HG03457 (cell line): ENCODE data around the gene MRPS15.
"Not testable (repeated sequence)": the region's sequence is repeated elsewhere in the genome, so short reads cannot be mapped to it uniquely, and the experiment has no call there.

ENCODE experiments used
- ATAC-seq: cut with Tn5 transposase; IDR thresholded peaks from one replicate; pipeline ENCODE4 v1.9.1; 2021; ENCODE audit warnings: moderate number of reproducible peaks; ENCODE audit not compliant: unreplicated experiment

Gene MRPS15

DNA sequence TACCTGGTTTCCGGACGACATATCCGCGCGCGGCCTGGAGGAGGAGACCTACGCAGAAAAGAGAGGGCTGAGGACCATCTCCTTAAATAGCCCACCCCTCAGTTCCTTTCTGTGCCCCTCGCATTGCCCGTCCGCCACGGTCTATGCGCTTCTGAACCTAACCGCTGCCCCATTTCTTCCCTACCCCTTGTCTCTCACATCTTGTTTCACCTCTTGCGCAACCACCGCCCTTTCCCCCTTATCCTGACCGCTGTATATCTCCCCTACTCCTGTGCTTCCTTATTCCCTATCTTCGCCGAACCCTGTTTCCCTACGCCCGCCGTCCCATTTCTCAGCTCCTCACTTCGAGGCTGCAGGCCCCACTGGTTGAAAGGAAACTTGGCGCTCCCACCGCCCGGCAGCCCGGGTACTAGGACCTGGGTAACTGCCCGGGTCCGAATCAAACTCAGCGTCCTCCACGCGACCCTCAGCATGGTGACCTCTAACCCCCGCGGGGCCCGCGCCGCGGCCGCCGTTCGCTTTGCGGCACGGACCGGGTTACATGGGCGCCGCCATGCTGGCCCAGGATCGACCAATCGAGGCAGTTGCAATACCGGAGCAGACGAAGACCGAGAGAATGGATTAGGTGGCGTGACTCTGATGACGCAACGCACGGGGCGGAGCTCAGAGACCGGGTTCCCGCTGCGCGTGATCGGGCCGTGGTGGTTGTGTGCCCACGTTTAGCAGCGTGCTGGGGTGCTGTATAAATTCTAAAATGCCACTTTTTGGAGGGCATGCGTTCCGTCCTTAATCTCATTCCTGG is at the start of gene MRPS15:
Gene MRPS15, minus strand, starts transcription at position 582 of the 802 bp plus-strand sequence. Its CDS starts 109 bp downstream, at position 473.
- peak; percentile 85 for ATAC-seq

DNA sequence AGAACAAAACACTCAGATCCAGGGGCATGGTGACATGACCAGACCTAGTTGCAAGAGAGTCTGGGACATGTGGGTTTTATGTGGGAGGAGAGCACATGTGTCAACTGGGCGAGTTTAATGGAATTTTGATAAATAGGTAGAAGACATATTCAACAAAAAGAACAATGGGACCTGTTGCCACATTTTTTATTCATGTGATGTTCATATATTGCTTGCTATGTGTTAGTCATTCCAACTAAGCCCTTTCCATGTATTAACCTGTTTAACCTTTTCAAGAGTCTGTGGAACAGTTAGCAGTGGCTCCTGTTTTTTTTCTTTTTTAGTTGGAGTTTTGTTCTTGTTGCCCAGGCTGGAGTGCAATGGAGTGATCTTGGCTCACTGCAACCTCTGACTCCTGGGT is 48.7 kb upstream of the MRPS15 start:
- ATAC-seq, result no peak

- ATAC-seq, result no peak
Observed at GRCh38 chr1:36511804-36512798, 47.9 kb upstream of the MRPS15 start.

DNA sequence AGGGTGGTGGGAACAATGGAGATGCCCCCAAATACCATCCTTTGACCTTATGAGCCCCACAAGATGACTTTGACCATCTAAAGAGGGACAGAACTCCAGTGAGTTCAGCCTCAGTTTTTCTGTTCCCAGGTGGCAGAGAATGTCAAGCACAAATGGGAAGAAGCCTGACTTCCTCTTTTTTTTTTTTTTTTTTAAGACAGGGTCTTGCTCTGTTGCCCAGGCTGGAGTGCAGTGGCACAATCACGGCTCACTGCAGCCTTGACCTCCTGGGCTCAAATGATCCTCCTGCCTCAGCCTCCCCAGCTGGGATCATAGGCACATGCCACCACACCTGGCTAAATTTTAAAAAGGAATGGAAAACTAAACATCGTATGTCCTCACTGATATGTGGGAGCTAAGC is 47.0 kb upstream of the MRPS15 start:
- ATAC-seq, result not testable (repeated sequence)

- ATAC-seq, result no peak
Observed at GRCh38 chr1:36510418-36510817, 46.2 kb upstream of the MRPS15 start.

DNA sequence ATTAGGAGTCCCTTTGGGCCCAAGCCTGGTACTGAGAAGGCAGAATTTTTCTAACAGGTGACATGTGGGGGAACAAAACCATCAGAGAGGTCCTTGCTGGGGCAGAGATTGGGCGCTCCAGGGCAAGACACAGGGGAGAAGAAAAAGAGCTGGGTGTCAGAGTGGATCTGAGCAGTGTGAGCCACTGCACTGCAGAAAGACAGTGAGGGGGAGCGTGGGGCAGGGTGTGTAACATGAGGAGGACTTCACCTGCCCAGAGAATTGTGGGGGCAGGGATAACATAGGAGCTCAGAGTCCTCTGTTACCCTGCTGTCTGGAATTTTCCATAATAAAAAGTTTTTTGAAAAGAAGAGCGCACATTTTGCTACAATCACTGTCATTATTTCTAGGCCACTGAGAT is 44.1 kb upstream of the MRPS15 start:
- ATAC-seq, result no peak

GRCh38 chr1:36506276-36506920 is 42.2 kb upstream of the MRPS15 start:
- ATAC-seq, result no peak

- no peak for ATAC-seq
Observed at GRCh38 chr1:36503733-36504132, 39.5 kb upstream of the MRPS15 start.

DNA sequence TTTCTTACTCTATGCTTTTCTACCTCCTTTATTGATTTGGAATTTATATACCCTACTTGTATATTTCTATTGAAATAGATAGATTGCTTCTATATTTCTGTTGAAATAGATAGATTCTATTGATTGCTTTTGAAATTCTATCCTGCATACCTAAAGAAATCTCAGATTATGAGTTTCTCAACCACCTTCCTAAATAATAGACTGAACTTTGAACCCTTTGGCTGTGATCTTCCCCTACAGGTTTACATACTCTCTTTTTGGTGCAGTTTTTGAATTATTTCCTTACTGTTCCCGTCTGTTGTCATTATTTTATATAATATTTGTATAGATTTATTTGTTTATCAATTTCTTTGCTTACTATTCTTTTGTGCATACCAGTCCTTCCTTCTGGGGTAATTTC is 39.0 kb upstream of the MRPS15 start:
- ATAC-seq, result no peak

DNA sequence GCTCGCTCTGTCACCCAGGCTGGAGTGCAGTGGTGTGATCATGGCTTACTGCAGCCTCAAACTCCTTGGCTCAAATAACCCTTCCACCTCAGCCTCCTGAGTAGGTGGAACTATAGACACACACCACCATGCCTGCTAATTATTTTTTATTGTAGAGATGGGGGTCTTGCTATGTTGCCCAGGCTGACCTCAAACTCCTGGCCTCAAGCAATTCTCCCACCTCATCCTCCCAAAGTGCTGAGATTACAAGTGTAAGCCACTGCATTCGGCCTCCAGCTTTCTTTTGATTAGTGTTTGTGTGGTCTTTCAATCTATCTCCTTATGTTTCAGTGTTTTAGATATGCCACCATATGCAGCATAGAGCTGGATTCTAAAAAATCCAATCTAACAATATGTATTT is 38.4 kb upstream of the MRPS15 start:
- ATAC-seq, result no peak

DNA sequence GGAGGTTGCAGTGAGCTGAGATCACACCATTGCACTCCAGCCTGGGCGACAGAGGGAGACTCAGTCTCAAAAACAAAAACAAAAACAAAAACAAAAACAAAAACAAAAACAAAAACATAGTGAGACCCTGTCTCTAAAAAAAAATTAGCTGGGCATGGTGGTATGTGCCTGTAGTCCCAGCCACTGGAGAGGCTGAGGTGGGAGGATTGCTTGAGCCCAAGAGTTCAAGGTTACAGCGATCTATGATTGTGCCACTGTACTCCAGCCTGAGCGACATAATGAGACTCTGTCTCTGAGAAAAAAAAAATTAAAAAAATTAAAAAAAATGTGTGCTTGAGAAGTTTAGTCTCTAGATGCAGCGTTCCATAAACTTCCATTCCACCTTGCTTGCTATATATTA is 37.7 kb upstream of the MRPS15 start:
- not testable (repeated sequence) for ATAC-seq

DNA sequence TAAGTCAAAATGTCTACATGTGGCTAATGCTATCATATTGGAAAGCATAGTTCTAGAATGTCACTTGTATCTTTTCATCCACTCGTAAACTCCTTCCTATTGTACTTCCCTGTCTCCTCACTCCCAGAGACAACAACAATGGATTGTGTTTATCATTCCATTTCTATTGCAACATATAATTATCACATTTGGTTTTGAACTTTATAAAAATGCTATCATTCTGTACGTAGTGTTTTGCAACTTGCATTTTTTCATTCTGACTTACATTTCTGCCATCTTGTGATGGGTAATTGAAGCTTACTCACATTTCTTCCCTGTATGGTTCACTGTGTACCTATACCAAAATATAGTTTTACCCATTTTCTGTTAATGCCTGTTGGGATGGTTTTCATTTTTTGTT is 33.0 kb upstream of the MRPS15 start:
- no peak for ATAC-seq

DNA sequence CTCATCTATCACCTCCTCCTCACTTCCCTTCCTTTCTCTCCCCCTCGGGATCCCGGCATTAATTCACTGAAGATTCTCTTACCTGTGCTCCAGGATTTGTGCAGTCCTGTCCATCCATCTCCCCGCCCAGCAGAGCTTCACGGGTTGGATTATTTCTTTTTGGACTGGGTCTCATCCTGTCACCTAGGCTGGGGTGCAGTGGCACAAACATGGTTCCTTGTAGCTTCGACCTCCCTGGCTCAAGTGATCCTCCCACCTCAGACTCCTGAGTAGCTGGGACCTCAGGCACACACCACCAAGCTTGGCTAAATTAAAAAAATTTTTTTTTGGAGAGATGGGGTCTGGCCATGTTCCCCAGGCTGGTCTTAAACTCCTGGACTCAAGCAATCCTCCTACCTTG is 30.8 kb upstream of the MRPS15 start:
- no peak for ATAC-seq

GRCh38 chr1:36493524-36493923 is 29.3 kb upstream of the MRPS15 start:
- ATAC-seq, result no peak

GRCh38 chr1:36492491-36492890 is 28.3 kb upstream of the MRPS15 start:
- no peak for ATAC-seq

DNA sequence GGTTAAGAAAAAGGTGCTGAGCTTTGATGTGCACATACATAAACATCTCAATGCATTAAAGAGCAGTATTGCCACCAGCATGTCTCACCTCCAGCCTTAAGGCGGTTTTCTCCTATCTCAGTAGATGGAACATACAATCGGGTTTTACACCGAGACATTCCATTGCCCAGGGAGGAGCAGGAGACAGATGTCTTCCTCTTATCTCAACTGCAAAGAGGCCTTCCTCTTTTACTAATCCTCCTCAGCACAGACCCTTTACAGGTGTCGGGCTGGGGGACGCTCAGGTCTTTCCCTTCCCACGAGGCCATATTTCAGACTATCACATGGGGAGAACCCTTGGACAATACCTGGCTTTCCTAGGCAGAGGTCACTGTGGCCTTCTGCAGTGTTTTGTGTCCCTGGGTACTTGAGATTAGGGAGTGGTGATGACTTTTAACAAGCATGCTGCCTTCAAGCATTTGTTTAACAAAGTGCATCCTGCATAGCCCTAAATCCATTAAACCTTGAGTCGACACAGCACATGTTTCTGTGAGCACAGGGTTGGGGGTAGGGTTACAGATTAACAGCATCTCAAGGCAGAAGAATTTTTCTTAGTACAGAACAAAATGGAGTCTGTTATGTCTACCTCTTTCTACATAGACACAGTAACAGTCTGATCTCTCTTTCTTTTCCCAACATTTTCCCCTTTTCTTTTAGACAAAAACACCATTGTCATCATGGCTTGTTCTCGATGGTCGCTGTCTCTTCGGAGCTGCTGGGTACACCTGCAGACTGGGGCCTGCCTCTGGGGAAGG is 25.3 kb upstream of the MRPS15 start:
- not testable (repeated sequence) for ATAC-seq

GRCh38 chr1:36487906-36488305 is 23.7 kb upstream of the MRPS15 start:
- ATAC-seq, result no peak

GRCh38 chr1:36487336-36487725 is 23.1 kb upstream of the MRPS15 start:
- not testable (repeated sequence) for ATAC-seq

DNA sequence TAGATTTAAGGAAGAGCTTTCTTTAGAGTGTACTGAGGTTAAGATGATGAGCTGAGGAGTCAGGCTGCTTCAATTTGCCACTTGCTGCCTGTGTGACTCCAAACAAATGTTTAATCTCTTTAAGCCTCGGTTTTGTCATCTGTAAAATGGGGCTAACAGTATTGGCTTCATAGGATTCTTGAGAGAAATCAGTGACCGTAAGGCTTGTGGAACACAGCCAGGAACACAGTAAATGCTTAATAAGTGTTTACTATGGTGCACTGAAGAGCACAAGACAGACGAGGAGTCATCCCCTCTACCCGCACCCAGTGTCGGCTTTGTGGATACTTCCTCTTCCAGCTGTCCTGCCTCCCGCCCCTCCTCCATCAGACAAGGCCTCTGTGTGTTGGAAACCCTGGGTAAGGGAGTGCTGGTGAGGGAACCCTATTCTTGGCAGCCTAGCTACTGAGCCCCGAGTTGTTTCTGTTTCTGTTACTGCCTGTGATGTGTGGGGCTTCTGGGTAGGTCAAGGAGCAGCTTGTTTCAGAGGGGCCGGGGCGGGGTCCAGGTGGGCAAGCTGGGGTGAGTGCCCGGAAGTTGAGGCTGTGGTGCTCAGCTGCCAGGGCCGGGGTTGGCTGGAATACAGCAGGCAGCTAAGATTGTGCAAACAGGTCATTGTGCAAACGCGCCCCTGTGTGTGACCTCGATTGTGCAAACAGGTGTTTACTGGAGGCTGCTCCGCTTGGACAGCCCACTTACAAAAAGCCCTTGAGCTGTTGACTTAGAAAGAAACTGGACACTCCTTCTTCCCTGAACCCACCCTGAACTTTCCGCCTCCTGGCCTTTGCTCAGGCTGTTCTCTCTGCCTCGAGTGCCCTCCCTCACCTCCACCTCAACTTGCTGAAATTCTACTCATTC is 22.5 kb upstream of the MRPS15 start:
- ATAC-seq, result no peak

DNA sequence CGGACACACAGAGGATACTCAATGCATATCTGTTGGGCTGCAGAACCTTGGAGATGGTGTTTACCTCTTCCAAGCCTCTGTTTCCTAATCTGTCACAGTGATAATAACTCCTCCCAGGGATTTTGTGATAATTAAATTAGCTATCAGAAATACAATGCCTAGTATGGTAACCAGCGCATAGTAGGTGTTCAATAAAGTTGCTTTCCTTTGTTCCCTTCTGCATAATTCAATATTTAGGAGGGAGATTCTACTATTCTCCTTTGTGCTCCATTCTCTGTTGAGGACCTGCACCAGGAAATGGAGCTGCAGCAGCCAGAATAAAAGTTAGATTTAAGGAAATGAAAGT is 21.9 kb upstream of the MRPS15 start:
- ATAC-seq, result no peak
